T-helper 2 cell treated with Interferon-gamma antibody and Interleukin-4, amounts not matched to agents 5 μg/mL and 100 μg/mL, for 36 hours (primary cell): ENCODE results near the gene TPK1.
"Not testable (repeated sequence)": the region's sequence is repeated elsewhere in the genome, so short reads cannot be mapped to it uniquely, and the experiment has no call there.

Experiments used
- DNase-seq: peaks from one replicate; pipeline ENCODE4 v3.0.0; 2021; ENCODE audit warnings: low spot score
- H3K27ac Mint-ChIP-seq: one replicate; pipeline ENCODE4 v1.8.0; 2021; ENCODE audit warnings: mild to moderate bottlenecking, mixed read lengths
- H3K27me3 Mint-ChIP-seq: one replicate; pipeline ENCODE4 v1.8.0; 2021; ENCODE audit warnings: low read depth, mixed read lengths
- H3K36me3 Mint-ChIP-seq: one replicate; pipeline ENCODE4 v1.8.0; 2021; ENCODE audit warnings: low read depth, mixed read lengths
- H3K4me1 Mint-ChIP-seq: one replicate; pipeline ENCODE4 v1.8.0; 2021; ENCODE audit warnings: low read depth, mixed read lengths
- H3K4me3 Mint-ChIP-seq: one replicate; pipeline ENCODE4 v1.8.0; 2022; ENCODE audit warnings: mild to moderate bottlenecking, moderate library complexity, mixed read lengths
- H3K9me3 Mint-ChIP-seq: one replicate; pipeline ENCODE4 v1.8.0; 2021; ENCODE audit warnings: mixed read lengths

Gene TPK1

DNA sequence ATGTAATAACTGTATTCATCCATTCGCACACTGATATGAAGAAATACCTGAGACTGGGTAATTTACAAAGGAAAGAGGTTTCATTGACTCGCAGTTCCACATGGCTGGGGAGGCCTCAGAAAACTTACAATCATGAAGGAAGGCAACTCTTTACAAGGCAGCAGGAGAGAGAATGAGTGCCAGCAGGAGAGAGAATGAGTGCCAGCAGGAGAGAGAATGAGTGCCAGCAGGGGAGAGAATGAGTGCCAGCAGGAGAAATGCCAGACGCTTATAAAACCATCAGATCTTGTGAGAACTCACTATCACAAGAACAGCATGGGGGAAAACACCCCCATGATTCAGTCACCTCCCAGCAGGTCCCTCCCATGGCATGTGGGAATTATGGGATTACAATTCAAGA is 58.0 kb downstream of the TPK1 start:
- H3K9me3 Mint-ChIP-seq, H3K36me3 Mint-ChIP-seq, H3K27ac Mint-ChIP-seq, DNase-seq, H3K4me3 Mint-ChIP-seq, H3K27me3 Mint-ChIP-seq: not testable (repeated sequence)
- H3K4me1 Mint-ChIP-seq: peaks cover 12% of the 10 kb centered on the region

DNA sequence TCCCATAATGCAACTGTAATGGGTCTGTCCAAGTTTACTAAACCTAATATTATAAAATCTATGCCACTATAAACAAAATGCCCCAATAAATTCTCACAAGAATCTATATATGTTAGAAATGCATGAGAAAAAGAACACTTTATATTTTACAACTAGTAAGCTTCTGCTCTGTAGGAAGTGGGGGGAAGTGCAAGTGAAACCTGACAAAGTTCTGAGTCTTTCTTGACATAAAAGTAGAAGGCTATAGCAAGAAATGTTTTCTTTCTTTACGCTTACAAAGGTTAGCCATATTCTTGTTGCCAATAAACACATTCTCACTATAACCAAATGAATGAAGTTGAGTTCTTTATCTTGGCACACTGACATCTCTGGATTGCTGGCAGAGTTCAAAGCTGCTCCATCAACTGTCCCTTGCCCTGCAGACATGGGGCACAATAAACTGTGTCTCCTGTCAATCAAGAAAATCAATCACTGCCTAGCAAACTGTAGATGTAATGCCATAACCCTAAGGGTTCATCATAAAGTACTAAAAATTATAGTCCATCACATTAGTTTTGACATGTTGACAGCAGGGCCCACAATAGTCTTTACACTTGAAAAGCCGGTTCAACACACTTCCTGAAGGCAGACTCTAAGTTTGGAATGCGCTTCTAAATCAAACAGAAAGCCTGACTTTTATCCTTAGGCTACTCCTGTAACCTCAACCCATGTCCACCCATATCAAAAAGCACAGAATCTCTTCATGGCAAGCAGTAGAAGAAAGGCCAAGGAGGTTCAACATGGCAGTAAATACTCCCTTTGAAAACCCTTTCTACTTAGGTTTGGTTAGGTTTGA is 58.6 kb downstream of the TPK1 start:
- no peak overlapping the region for H3K27ac Mint-ChIP-seq
- H3K9me3 Mint-ChIP-seq: no peaks in the 10 kb centered on the region
- DNase-seq: no peak
- H3K36me3 Mint-ChIP-seq: no peaks in the 10 kb centered on the region
- peaks cover 12% of the 10 kb centered on the region for H3K4me1 Mint-ChIP-seq
- H3K27me3 Mint-ChIP-seq: no peaks in the 10 kb centered on the region
- no peak overlapping the region for H3K4me3 Mint-ChIP-seq

DNA sequence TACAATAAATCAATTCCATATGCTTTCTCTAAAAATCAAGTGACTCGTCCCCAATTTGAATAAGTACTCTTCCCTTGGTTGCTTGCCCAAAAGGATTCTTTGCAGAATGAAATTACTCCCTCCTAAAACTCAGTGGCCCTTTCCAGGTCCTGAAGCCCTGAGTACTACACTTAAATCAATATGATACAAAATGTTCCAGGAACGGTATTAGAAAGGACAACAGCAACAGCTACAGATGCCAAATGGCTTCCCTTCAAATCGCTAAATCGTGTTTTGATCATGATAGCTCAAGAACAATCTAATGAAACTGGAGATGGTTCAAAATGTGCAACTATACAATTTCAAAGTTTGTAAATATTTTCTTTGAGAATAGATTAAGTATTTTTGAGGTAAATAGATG is 59.4 kb downstream of the TPK1 start:
- no peak overlapping the region for H3K27ac Mint-ChIP-seq
- no peak for DNase-seq
- H3K4me1 Mint-ChIP-seq: peaks cover 12% of the 10 kb centered on the region
- H3K4me3 Mint-ChIP-seq: no peak overlapping the region
- no peaks in the 10 kb centered on the region for H3K9me3 Mint-ChIP-seq
- H3K36me3 Mint-ChIP-seq: no peaks in the 10 kb centered on the region
- H3K27me3 Mint-ChIP-seq: no peaks in the 10 kb centered on the region

DNA sequence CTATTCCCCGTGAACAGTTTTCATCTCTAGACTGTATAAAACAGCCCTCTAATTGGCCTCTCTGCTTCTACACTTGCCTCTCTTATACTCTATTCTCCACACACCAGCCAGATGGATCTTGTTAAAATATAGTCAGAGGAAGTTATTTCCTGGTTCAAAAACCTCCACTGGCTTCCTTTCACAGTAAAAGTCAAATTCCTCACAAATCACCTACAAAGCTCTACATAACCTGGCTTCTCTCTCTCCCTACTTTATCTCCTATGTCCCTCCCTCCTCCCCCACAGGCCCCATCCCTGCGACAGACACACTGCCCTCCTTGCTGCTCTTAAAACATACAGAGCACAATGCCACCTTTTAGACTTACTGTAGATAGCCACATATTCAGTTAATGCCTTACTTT is 60.1 kb downstream of the TPK1 start:
- H3K27me3 Mint-ChIP-seq: no peaks in the 10 kb centered on the region
- DNase-seq: no peak
- H3K4me3 Mint-ChIP-seq: no peak overlapping the region
- peaks cover 12% of the 10 kb centered on the region for H3K4me1 Mint-ChIP-seq
- H3K36me3 Mint-ChIP-seq: no peaks in the 10 kb centered on the region
- no peaks in the 10 kb centered on the region for H3K9me3 Mint-ChIP-seq
- H3K27ac Mint-ChIP-seq: no peak overlapping the region

DNA sequence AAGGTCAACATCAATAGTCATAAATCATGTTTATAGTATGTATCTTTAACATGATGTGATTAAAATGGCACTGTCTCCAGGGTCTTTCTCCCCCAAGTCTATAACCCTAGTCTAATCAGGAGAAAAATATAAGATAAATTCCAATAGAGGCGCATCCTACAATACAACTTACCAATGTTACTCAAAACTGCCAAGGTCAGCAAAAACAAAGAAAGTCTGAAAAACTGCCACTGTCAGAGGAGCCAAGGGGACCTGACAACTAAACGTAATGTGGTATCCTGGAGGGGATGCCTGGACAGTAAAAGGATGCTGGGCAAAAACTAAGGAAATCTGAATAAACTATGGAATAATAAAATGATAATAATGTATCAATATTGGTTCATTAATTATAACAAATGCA is 63.9 kb downstream of the TPK1 start:
- DNase-seq: no peak
- peaks cover 3% of the 10 kb centered on the region for H3K4me1 Mint-ChIP-seq
- no peaks in the 10 kb centered on the region for H3K9me3 Mint-ChIP-seq
- no peak overlapping the region for H3K4me3 Mint-ChIP-seq
- no peaks in the 10 kb centered on the region for H3K36me3 Mint-ChIP-seq
- H3K27ac Mint-ChIP-seq: no peak overlapping the region
- H3K27me3 Mint-ChIP-seq: no peaks in the 10 kb centered on the region

DNA sequence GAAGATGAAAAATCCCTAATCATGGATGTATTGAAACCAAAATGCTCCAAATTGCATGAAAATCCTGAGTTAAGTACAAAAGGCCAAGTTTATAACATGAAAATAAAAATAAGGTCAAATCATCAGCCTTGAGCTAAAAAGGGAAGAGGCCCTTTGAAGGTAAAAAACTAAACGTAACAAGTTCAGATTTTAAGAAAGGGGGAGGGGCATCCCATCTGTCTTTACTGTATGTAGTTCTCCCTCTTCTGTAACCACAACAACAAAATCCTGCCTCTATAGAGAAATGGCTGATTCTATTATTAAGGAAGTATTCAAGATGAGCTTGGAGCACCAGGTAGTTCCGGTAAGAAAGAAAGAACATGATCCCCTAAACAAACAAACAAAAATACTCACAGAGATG is 64.7 kb downstream of the TPK1 start:
- H3K4me3 Mint-ChIP-seq: no peak overlapping the region
- H3K27ac Mint-ChIP-seq: no peak overlapping the region
- H3K4me1 Mint-ChIP-seq: peaks cover 2% of the 10 kb centered on the region

DNA sequence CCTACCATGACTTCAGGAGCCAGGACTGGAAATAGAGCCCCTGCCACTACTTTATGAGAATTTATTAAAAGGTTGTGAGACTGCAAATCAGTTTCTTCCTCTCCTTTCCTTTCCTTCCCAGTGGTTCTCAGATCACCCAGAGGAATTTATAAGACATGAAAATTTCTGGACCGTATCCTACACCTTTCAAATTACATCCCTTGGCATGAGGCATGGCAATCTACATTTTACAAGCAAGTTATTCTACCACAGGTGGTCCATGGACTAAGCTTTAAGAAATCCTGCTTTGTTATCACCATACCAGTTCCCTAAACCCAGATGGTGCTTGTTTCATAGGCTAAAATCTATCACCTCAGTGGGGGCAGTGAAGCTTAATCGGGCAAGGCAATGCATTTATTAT is 66.5 kb downstream of the TPK1 start:
- Mint-ChIP-seq H3K4me3 (no peak overlapping the region), H3K27ac (no peak overlapping the region), H3K36me3 (no peaks in the 10 kb centered on the region), H3K27me3 (no peaks in the 10 kb centered on the region), H3K9me3 (no peaks in the 10 kb centered on the region), H3K4me1 (no peaks in the 10 kb centered on the region)
- DNase-seq: no peak

More for the DNA sequence above, 64.7 kb downstream of the TPK1 start:
- H3K27me3 Mint-ChIP-seq: no peaks in the 10 kb centered on the region
- H3K36me3 Mint-ChIP-seq: no peaks in the 10 kb centered on the region
- DNase-seq: no peak
- no peaks in the 10 kb centered on the region for H3K9me3 Mint-ChIP-seq

DNA sequence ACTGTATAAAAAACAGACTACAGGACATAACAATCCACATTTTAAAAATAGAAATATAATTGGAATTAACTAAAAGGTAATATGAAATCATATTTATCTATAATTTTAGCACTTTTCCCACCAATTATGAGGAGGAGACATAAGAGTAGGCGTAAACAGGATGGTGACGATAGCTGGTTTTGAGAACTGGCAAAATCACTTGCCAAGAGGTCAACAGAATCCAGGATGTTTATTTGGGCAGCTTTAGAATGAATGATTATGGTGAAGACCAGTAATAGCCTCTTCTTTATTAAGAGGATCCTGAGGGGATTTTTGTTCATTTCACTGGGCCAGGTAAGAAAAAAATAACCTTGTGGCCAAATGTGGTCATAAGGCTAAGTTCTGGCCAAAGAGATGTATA is 67.2 kb downstream of the TPK1 start:
- no peak overlapping the region for H3K4me3 Mint-ChIP-seq
- no peak overlapping the region for H3K27ac Mint-ChIP-seq
- DNase-seq: no peak
- no peaks in the 10 kb centered on the region for H3K36me3 Mint-ChIP-seq
- no peaks in the 10 kb centered on the region for H3K4me1 Mint-ChIP-seq
- no peaks in the 10 kb centered on the region for H3K27me3 Mint-ChIP-seq
- H3K9me3 Mint-ChIP-seq: no peaks in the 10 kb centered on the region

DNA sequence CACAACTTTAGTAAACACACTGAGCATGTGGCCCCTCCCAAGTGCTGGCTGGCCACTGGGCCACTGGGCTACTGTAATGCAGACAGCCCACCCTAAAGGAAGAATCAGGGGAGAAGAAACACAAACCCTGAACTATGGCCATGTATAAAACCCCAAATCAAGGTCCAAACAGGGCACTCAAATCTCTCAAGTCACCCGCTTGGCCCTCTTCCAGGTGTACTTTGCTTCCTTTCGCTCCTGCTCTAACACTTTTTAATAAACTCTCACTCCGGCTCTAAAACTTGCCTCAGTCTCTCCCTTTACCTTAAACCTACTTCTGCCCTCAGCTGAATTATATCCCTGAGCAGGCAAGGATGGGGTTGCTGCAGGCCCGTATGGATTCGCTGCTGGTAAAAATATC is 72.6 kb downstream of the TPK1 start:
- Mint-ChIP-seq H3K27ac (no peak overlapping the region), H3K9me3 (no peaks in the 10 kb centered on the region), H3K4me3 (no peak overlapping the region), H3K4me1 (no peaks in the 10 kb centered on the region), H3K27me3 (no peaks in the 10 kb centered on the region), H3K36me3 (no peaks in the 10 kb centered on the region)
- DNase-seq: no peak

DNA sequence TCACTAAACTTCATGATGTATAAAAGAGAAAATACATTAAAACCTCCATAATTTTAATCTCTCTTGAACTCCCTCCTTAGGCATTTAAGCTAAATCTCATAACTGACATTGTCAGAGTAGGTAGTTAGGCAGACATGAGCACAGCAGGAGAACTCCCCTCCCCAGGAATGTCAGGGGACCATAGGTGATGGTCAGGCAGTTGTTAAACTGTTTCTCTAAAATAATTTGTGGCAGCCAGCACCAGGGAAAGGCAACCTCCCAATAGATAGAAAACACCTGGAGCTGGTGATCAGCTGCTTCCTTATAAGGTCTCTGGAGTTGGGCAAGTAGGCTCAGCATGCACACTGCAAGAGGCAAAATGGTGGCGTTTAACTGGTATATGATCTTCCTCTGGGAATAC is 73.0 kb downstream of the TPK1 start:
- H3K9me3 Mint-ChIP-seq: no peaks in the 10 kb centered on the region
- H3K4me1 Mint-ChIP-seq: no peaks in the 10 kb centered on the region
- no peaks in the 10 kb centered on the region for H3K27me3 Mint-ChIP-seq
- H3K4me3 Mint-ChIP-seq: no peak overlapping the region
- no peaks in the 10 kb centered on the region for H3K36me3 Mint-ChIP-seq
- no peak overlapping the region for H3K27ac Mint-ChIP-seq
- no peak for DNase-seq

DNA sequence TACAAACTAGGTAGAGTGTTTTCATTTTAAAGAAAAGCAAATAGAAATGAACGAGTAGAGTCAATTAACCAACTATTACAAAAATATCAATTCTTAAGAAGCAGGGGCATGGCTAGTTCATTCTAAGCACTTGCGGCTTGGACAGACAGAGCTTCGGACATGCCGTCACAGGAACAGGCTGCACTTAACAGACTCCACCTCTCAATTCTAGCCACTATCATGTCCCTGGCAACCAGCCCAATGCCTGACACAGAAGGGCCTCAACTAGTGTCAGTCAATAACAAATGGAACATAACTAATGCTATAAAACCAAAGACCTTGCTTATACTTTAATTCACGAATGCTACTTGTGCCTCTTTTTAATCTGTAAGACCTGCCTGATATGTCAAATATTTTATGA is 74.4 kb downstream of the TPK1 start:
- H3K36me3 Mint-ChIP-seq: no peaks in the 10 kb centered on the region
- H3K27me3 Mint-ChIP-seq: no peaks in the 10 kb centered on the region
- H3K27ac Mint-ChIP-seq: no peak overlapping the region
- H3K9me3 Mint-ChIP-seq: no peaks in the 10 kb centered on the region
- DNase-seq: no peak
- no peak overlapping the region for H3K4me3 Mint-ChIP-seq
- H3K4me1 Mint-ChIP-seq: no peaks in the 10 kb centered on the region

DNA sequence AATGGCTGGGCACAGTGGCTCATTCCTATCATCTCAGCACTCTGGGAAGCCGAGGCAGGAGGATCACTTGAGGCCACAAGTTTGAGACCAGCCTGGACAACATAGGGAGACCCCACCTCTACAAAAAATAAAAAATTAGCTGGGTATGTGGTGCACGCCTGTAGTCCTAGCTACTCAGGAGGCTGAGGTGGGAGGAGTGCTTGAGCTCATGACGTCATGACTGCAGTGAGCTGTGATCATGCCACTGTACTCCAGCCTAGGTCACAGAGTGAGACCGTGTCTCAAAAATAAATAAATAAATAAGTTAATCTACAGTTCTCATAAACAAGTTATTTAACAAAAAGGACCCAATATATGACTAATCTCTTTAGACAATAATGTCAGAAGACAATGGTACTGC is 76.2 kb downstream of the TPK1 start:
- Mint-ChIP-seq H3K9me3 (no peaks in the 10 kb centered on the region), H3K4me1 (no peaks in the 10 kb centered on the region), H3K36me3 (no peaks in the 10 kb centered on the region), H3K27ac (no peak overlapping the region), H3K27me3 (no peaks in the 10 kb centered on the region), H3K4me3 (no peak overlapping the region)
- DNase-seq: no peak

DNA sequence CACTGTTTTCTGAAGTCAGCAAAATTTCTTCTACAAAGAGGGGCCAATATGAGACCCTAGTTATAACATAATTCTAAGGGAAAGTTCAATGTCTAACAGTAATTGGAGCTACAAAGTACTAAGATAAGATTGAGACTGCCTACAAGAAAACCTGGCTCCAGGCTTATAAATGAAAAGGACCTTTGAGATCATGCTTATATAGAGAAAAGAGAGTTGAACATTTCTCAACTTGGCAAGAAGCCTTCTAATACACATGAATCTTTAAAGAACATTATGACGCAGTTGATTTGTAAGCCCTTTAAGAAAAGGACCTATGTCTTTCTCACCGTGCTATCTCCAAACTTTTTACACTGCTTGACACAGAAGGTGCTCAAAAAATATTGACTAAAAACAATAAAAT is 87.9 kb downstream of the TPK1 start:
- H3K4me3 Mint-ChIP-seq: no peak overlapping the region
- no peak overlapping the region for H3K27ac Mint-ChIP-seq
- H3K36me3 Mint-ChIP-seq: peaks cover 1% of the 10 kb centered on the region
- DNase-seq: no peak
- peaks cover 2% of the 10 kb centered on the region for H3K9me3 Mint-ChIP-seq
- H3K4me1 Mint-ChIP-seq: no peaks in the 10 kb centered on the region
- H3K27me3 Mint-ChIP-seq: no peaks in the 10 kb centered on the region

DNA sequence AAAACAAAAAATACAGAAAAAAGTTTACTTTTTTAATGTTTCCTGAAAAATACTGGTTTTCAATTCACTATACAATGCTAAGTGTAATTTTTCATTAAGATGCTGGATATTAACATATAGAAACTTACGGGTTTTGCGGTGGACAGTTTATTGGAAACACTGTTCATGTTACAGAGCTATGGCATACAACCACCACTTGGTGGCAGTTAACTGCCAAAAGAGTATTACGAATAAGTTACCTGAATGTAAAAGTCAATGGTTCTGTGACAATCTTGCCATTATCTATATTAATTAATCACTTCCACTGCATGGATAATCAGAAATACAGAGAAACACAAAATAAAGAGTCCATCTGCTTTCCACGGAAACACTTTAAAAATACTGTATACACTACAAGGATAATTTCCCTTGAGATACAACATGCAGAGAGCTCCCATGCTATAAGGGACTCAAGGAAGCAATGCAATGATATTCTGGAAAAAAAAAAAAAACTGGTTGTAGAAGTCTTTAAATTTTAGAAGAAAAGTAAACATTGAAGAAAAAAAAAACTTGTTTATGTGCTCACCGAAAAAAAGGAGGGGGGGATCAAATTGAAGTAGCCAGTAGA is 97.0 kb downstream of the TPK1 start:
- H3K9me3 Mint-ChIP-seq: no peaks in the 10 kb centered on the region
- no peaks in the 10 kb centered on the region for H3K27me3 Mint-ChIP-seq
- no peak overlapping the region for H3K4me3 Mint-ChIP-seq
- H3K27ac Mint-ChIP-seq: no peak overlapping the region
- no peak for DNase-seq
- no peaks in the 10 kb centered on the region for H3K4me1 Mint-ChIP-seq
- H3K36me3 Mint-ChIP-seq: no peaks in the 10 kb centered on the region

DNA sequence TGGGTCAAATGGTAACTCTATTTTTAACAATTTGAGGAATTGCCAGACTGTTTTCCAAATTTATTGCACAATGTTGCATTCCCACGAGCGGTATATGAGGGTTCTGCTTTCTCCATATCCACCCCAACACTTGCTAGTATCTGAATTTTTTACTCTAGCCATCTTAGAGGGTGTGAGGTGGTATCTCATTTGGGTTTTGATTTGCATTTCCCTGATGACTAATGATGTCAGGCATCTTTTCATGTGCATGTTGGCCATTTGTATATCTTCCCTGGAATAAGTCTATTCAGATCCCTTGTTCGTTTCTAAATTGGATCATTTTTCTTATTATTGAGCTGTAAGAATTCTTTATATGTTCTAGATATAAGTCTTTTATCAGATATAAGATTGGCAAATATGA is 97.7 kb downstream of the TPK1 start:
- H3K9me3 Mint-ChIP-seq: no peaks in the 10 kb centered on the region
- no peak for DNase-seq
- no peak overlapping the region for H3K4me3 Mint-ChIP-seq
- H3K36me3 Mint-ChIP-seq: no peaks in the 10 kb centered on the region
- no peak overlapping the region for H3K27ac Mint-ChIP-seq
- H3K4me1 Mint-ChIP-seq: no peaks in the 10 kb centered on the region
- H3K27me3 Mint-ChIP-seq: no peaks in the 10 kb centered on the region
